ENCODE results near the gene GNAQ. TPM values are rescaled to one million over a fixed set of nuclear protein-coding genes. Genes with fewer than 3 reads are reported as not detected.

Gene GNAQ
- total and polyA plus RNA-seq, 2 of the 13 experiments (the other 11 are each of a cell fraction or from before 2014, with no cell fraction given) = 16.5 to 17.7 TPM

GRCh38 chr9:77891128-77891800, 140.3 kb downstream of the GNAQ start:
- no peak overlapping the region for H2AFZ ChIP-seq (ENCODE audit: low read length)
- BruUV-seq (replicated peaks) = no TSS peak
- ChIA-PET CTCF (ENCODE audit: low intra/inter-chr PET ratio, low total read pairs) (no interaction called here), POLR2A (no interaction called here)
- no peak overlapping the region for H3K27ac ChIP-seq (ENCODE audit: extremely low read length, insufficient read depth, low read length)
- TF ChIP-seq DMAP1 (CRISPR knock-in tag; IDR thresholded peaks at IDR 0.05) (no peak), ZSCAN31 (CRISPR knock-in tag; IDR thresholded peaks at IDR 0.05; ENCODE audit: low read depth) (no peak), HNRNPH1 (optimal IDR thresholded peaks at IDR 0.05; ENCODE audit: low read depth, low read length) (no peak), ZNF3 (CRISPR knock-in tag; IDR thresholded peaks at IDR 0.05) (no peak), ZXDC (CRISPR knock-in tag; IDR thresholded peaks at IDR 0.05) (no peak), SMYD3 (CRISPR knock-in tag; IDR thresholded peaks at IDR 0.05) (no peak), IRF2 (CRISPR knock-in tag; IDR thresholded peaks at IDR 0.05) (no peak), EED (CRISPR knock-in tag; IDR thresholded peaks at IDR 0.05) (no peak), E2F1 (CRISPR knock-in tag; IDR thresholded peaks at IDR 0.05) (no peak), MZF1 (CRISPR knock-in tag; IDR thresholded peaks at IDR 0.05; ENCODE audit: borderline replicate concordance) (no peak), TBL1XR1 (IDR thresholded peaks at IDR 0.05; ENCODE audit: borderline replicate concordance, low read length, partially characterized antibody) (no peak), NAIF1 (CRISPR knock-in tag; IDR thresholded peaks at IDR 0.05; ENCODE audit: borderline replicate concordance) (no peak), ZNF557 (CRISPR knock-in tag; IDR thresholded peaks at IDR 0.05) (no peak), ZBTB3 (CRISPR knock-in tag; IDR thresholded peaks at IDR 0.05; ENCODE audit: borderline replicate concordance, low read depth) (no peak), GATAD1 (CRISPR knock-in tag; IDR thresholded peaks at IDR 0.05) (no peak), ZNF572 (CRISPR knock-in tag; IDR thresholded peaks at IDR 0.05) (no peak), CENPT (CRISPR knock-in tag; IDR thresholded peaks at IDR 0.05; ENCODE audit: low read depth) (no peak), DBP (CRISPR knock-in tag; IDR thresholded peaks at IDR 0.05; ENCODE audit: not compliant biosample characterization) (no peak)
- H3K36me3 ChIP-seq (replicated peaks in 1 of 2; ENCODE audit: control insufficient read depth in 1 of 2, insufficient read depth in 2 of 2, low read length in 2 of 2) = peaks cover 2 to 4% of the 10 kb centered on the region in 2 experiments; a peak in 1 of 5 replicates
- 96% methylated on average over 8 of the region's 8 CpGs for WGBS (ENCODE audit: low lambda C conversion rate)
- H3K79me2 ChIP-seq (ENCODE audit: insufficient read depth, low read length) = no peaks in the 10 kb centered on the region
- no peaks in the 10 kb centered on the region for H3K9me3 ChIP-seq (ENCODE audit: low read length)
- no peak for DNase-seq (ENCODE audit: low spot score)
- in situ Hi-C loops (cut with HindIII; ENCODE audit: extremely low pct_ligation_motif_present, low pct_unique_long_range_greater_than_20kb) (no loop called here), intact Hi-C loops (cut with micrococcal nuclease; ENCODE audit: unreplicated experiment) (no loop called here)
- FAIRE-seq = no peak
- ATAC-seq = no peak
- H3K27me3 ChIP-seq (ENCODE audit: control insufficient read depth in 1 of 2, insufficient read depth in 2 of 2, low read length in 2 of 2) = no peaks in the 10 kb centered on the region
- no peak overlapping the region for H3K4me3 ChIP-seq (replicated peaks in 1 of 3; ENCODE audit: insufficient read depth in 1 of 3, low read depth in 2 of 3, low read length in 3 of 3)
- no peaks in the 10 kb centered on the region for H4K20me1 ChIP-seq (ENCODE audit: insufficient read depth, low read length)
- no peak overlapping the region for H3K4me2 ChIP-seq (ENCODE audit: low read depth, low read length)
- H3K9ac ChIP-seq (ENCODE audit: insufficient read depth, low read depth, low read length) = no peak overlapping the region
- no peaks in the 10 kb centered on the region for H3K4me1 ChIP-seq (ENCODE audit: insufficient read depth, low read length)

Measured in HepG2 (cell line).